Liver (tissue), 9 donors: ENCODE measurements around the gene ZKSCAN4. TPM values are rescaled to one million over a fixed set of nuclear protein-coding genes. Genes with fewer than 3 reads are reported as not detected.

Source experiments
- DNase-seq: peaks from one replicate; pipeline ENCODE4 v3.0.0-alpha.2; 2017; ENCODE audit warnings: low spot score
- H3K27ac ChIP-seq, 2 donors: one replicate each; pipeline ENCODE4 v1.7.0; 2013; ENCODE audit warnings: inconsistent platforms in 2 of 2, low read length in 2 of 2, control low read depth in 1 of 2, low read depth in 1 of 2, mild to moderate bottlenecking in 1 of 2
- H3K27me3 ChIP-seq, 4 donors: one replicate each; pipeline versions ENCODE4 v1.6.1 to v1.7.0; 2013; ENCODE audit warnings: low read length in 3 of 4, inconsistent platforms in 1 of 4, mild to moderate bottlenecking in 1 of 4, moderate library complexity in 1 of 4; ENCODE audit not compliant: control insufficient read depth in 4 of 4, insufficient read depth in 4 of 4
- H3K36me3 ChIP-seq, 4 donors: one replicate each; pipeline versions ENCODE4 v1.6.1 to v1.7.0; 2013; ENCODE audit warnings: low read length in 3 of 4, mild to moderate bottlenecking in 3 of 4, low read depth in 1 of 4, moderate library complexity in 1 of 4; ENCODE audit not compliant: control insufficient read depth in 4 of 4, insufficient read depth in 3 of 4
- H3K4me1 ChIP-seq, 4 donors: one replicate each; pipeline versions ENCODE4 v1.6.1 to v1.7.0; 2013; ENCODE audit warnings: low read length in 3 of 4, mild to moderate bottlenecking in 3 of 4, moderate library complexity in 1 of 4; ENCODE audit not compliant: control insufficient read depth in 4 of 4, insufficient read depth in 4 of 4
- H3K4me3 ChIP-seq, 3 donors: one replicate each; pipeline versions ENCODE4 v1.6.1 to v1.7.0; 2013; ENCODE audit warnings: low read length in 3 of 3, control low read depth in 1 of 3, low read depth in 1 of 3, mild to moderate bottlenecking in 1 of 3
- H3K9ac ChIP-seq, 2 donors: one replicate each; pipeline ENCODE4 v1.7.0; 2013; ENCODE audit warnings: low read length in 2 of 2, mild to moderate bottlenecking in 2 of 2, moderate library complexity in 2 of 2, control low read depth in 1 of 2, low read depth in 1 of 2
- H3K9me3 ChIP-seq, 4 donors: one replicate each; pipeline versions ENCODE4 v1.6.1 to v1.7.0; 2013; ENCODE audit warnings: low read length in 3 of 4; ENCODE audit not compliant: control insufficient read depth in 4 of 4
- ATF3 ChIP-seq: IDR thresholded peaks from 2 replicates; pipeline ENCODE4 v1.6.1; 2016; ENCODE audit warnings: antibody characterized with exemption
- CTCF ChIP-seq: fragments of 150-350 bp; IDR thresholded peaks from 2 replicates; pipeline ENCODE4 v1.5.1; 2017; ENCODE audit warnings: improper control_type of control experiment, low read depth, low read length; ENCODE audit not compliant: missing input control
- EGR1 ChIP-seq, 2 donors: IDR thresholded peaks; 2 replicates each; pipeline ENCODE4 v1.6.1; 2016 to 2018; ENCODE audit warnings: antibody characterized with exemption in 2 of 2, low read depth in 2 of 2
- FOXA1 ChIP-seq: IDR thresholded peaks from 2 replicates; pipeline ENCODE4 v1.6.1; 2016; ENCODE audit warnings: antibody characterized with exemption
- FOXA2 ChIP-seq: IDR thresholded peaks from 2 replicates; pipeline ENCODE4 v1.6.1; 2016; ENCODE audit warnings: antibody characterized with exemption
- GABPA ChIP-seq, 2 donors: IDR thresholded peaks in 1 of 2; conservative IDR thresholded peaks in 1 of 2; 2 replicates each; pipeline ENCODE4 v1.6.1; 2016; ENCODE audit warnings: antibody characterized with exemption in 2 of 2, mild to moderate bottlenecking in 1 of 2, moderate library complexity in 1 of 2
- HNF4A ChIP-seq, 2 donors: conservative IDR thresholded peaks; 2 replicates each; pipeline ENCODE4 v1.6.1; 2016; ENCODE audit warnings: antibody characterized with exemption in 2 of 2, mild to moderate bottlenecking in 2 of 2
- HNF4G ChIP-seq: IDR thresholded peaks from 2 replicates; pipeline ENCODE4 v1.6.1; 2016; ENCODE audit warnings: antibody characterized with exemption
- JUND ChIP-seq, 2 donors: IDR thresholded peaks; 2 replicates each; pipeline ENCODE4 v1.6.1; 2016; ENCODE audit warnings: antibody characterized with exemption in 2 of 2
- MAX ChIP-seq: IDR thresholded peaks from 2 replicates; pipeline ENCODE4 v1.6.1; 2016; ENCODE audit warnings: antibody characterized with exemption
- NR2F2 ChIP-seq: IDR thresholded peaks from 2 replicates; pipeline ENCODE4 v1.6.1; 2016; ENCODE audit warnings: antibody characterized with exemption
- RAD21 ChIP-seq, 2 donors: IDR thresholded peaks; 2 replicates each; pipeline ENCODE4 v1.6.1; 2016; ENCODE audit warnings: antibody characterized with exemption in 2 of 2, mild to moderate bottlenecking in 2 of 2
- RXRA ChIP-seq, 2 donors: IDR thresholded peaks; 2 replicates each; pipeline ENCODE4 v1.6.1; 2017 to 2018; ENCODE audit warnings: antibody characterized with exemption in 2 of 2, mild to moderate bottlenecking in 1 of 2
- SP1 ChIP-seq: IDR thresholded peaks from 2 replicates; pipeline ENCODE4 v1.6.1; 2018; ENCODE audit warnings: antibody characterized with exemption, mild to moderate bottlenecking
- TAF1 ChIP-seq: conservative IDR thresholded peaks from 2 replicates; pipeline ENCODE4 v1.6.1; 2016; ENCODE audit warnings: antibody characterized with exemption, mild to moderate bottlenecking
- YY1 ChIP-seq: IDR thresholded peaks from 2 replicates; pipeline ENCODE4 v1.6.1; 2016; ENCODE audit warnings: antibody characterized with exemption, mild to moderate bottlenecking
- ZBTB33 ChIP-seq: IDR thresholded peaks from 2 replicates; pipeline ENCODE4 v1.6.1; 2016; ENCODE audit warnings: antibody characterized with exemption
- WGBS: extraction: QIAGEN DNeasy Blood & Tissue Kit; methylation state at CpG from one replicate; pipeline ENCODE4 v1.1.7; 2013; 5-methylcytosine and 5-hydroxymethylcytosine counted together
- polyA plus RNA-seq, 2 donors: library from polyadenylated mRNA; stranded (reverse) in 1 of 2; unstranded in 1 of 2; fragments of 200-250 nt in 1 of 2; fragments of >200 nt in 1 of 2; fragmentation: Nextera tagmentation in 1 of 2; extraction: Ambion mirVana in 1 of 2; gene quantifications; one replicate each; pipeline versions ENCODE4 v1.2.1 to v1.2.3, GENCODE V29; 2013 to 2015
- total RNA-seq, 2 donors: library from RNA; depleted of rRNA; stranded (reverse); fragments of >200 nt; gene quantifications; one replicate each; pipeline ENCODE4 v1.2.3, GENCODE V29; 2014
- donor health status: healthy.
- donor health status: healthy.
- donor health status: healthy.
- donor health status: healthy.
- donor health status: healthy.

ZKSCAN4 gene
- total and polyA plus RNA-seq, 4 donors: 1.4 to 4.7 (median 2.6) TPM

GRCh38 chr6:28239636-28240035 is 12.4 kb downstream of the ZKSCAN4 start:
- DNase-seq: no peak
- H3K9ac ChIP-seq: no peak overlapping the region
- TF ChIP-seq RXRA (IDR thresholded peaks at IDR 0.05): no peak
- TF ChIP-seq JUND (IDR thresholded peaks at IDR 0.05): no peak
- no peak for TF ChIP-seq HNF4G
- no peak for TF ChIP-seq ZBTB33
- no peak for TF ChIP-seq EGR1 (IDR thresholded peaks at IDR 0.05; ENCODE audit: low read depth in 2 of 2)
- no peak for TF ChIP-seq MAX
- no peak for TF ChIP-seq GABPA (IDR thresholded peaks at IDR 0.05 in 1 of 2, conservative IDR thresholded peaks at IDR 0.05 in 1 of 2)
- no peak for TF ChIP-seq HNF4A (conservative IDR thresholded peaks at IDR 0.05)
- TF ChIP-seq RAD21 (IDR thresholded peaks at IDR 0.05): no peak
- TF ChIP-seq FOXA1: no peak
- TF ChIP-seq ATF3: no peak
- TF ChIP-seq CTCF: no peak
- TF ChIP-seq TAF1: no peak
- no peaks in the 10 kb centered on the region for H3K27me3 ChIP-seq
- H3K4me1 ChIP-seq: no peaks in the 10 kb centered on the region
- WGBS: 94% methylated on average over 1 of the region's 1 CpG
- no peaks in the 10 kb centered on the region for H3K9me3 ChIP-seq
- H3K27ac ChIP-seq: no peak overlapping the region
- H3K36me3 ChIP-seq: peaks cover 0 to 6% (median 1%) of the 10 kb centered on the region in 4 donors
- H3K4me3 ChIP-seq: no peak overlapping the region

GRCh38 chr6:28235912-28236452 is 16.1 kb downstream of the ZKSCAN4 start:
- DNase-seq: no peak
- no peak overlapping the region for H3K9ac ChIP-seq
- 85% methylated on average over 3 of the region's 3 CpGs for WGBS
- H3K27ac ChIP-seq: no peak overlapping the region
- H3K4me3 ChIP-seq: no peak overlapping the region
- peaks cover 0 to 5% (median under 1%) of the 10 kb centered on the region in 4 donors for H3K9me3 ChIP-seq
- H3K36me3 ChIP-seq: peaks cover 1 to 19% (median 13%) of the 10 kb centered on the region in 4 donors
- no peaks in the 10 kb centered on the region for H3K27me3 ChIP-seq
- no peaks in the 10 kb centered on the region for H3K4me1 ChIP-seq
- TF ChIP-seq GABPA (IDR thresholded peaks at IDR 0.05 in 1 of 2, conservative IDR thresholded peaks at IDR 0.05 in 1 of 2) (no peak), JUND (IDR thresholded peaks at IDR 0.05) (no peak), TAF1 (no peak), EGR1 (IDR thresholded peaks at IDR 0.05; ENCODE audit: low read depth in 2 of 2) (no peak), FOXA1 (no peak), CTCF (no peak), FOXA2 (no peak), NR2F2 (no peak), YY1 (no peak), SP1 (no peak), RXRA (IDR thresholded peaks at IDR 0.05) (no peak), ATF3 (no peak), MAX (no peak)
